Kidney (tissue), 14 donors: Measurements from ENCODE around the gene MRM3. TPM values are rescaled to one million over a fixed set of nuclear protein-coding genes. Genes with fewer than 3 reads are reported as not detected.

Experiments
- DNase-seq, 5 donors: peaks; one replicate each; pipeline ENCODE4 v3.0.0-alpha.2; 2013 to 2020
- FAIRE-seq: peaks from 2 replicates; lab custom pipeline; 2012; peaks lifted over from hg19 to GRCh38; lab: Jason Lieb, UNC
- H3K27ac ChIP-seq, 2 donors: one replicate each; pipeline ENCODE4 v1.7.0; 2013; ENCODE audit warnings: low read depth in 2 of 2, low read length in 2 of 2, inconsistent platforms in 1 of 2
- H3K27me3 ChIP-seq: one replicate; pipeline ENCODE4 v1.7.1; 2013; ENCODE audit warnings: low read length, inconsistent platforms; ENCODE audit not compliant: control insufficient read depth, insufficient read depth
- H3K36me3 ChIP-seq, 3 donors: one replicate each; pipeline versions ENCODE4 v1.7.0 to v1.7.1; 2013; ENCODE audit warnings: low read length in 3 of 3, control low read depth in 1 of 3, inconsistent platforms in 1 of 3; ENCODE audit not compliant: insufficient read depth in 3 of 3, control insufficient read depth in 2 of 3
- H3K4me1 ChIP-seq, 3 donors: one replicate each; pipeline versions ENCODE4 v1.7.0 to v1.7.1; 2013; ENCODE audit warnings: low read length in 3 of 3, inconsistent platforms in 1 of 3, low read depth in 1 of 3; ENCODE audit not compliant: control insufficient read depth in 2 of 3, insufficient read depth in 2 of 3
- H3K4me3 ChIP-seq, 3 donors: one replicate each; pipeline versions ENCODE4 v1.7.0 to v1.8.1; 2013; ENCODE audit warnings: low read length in 3 of 3, control low read depth in 1 of 3, inconsistent platforms in 1 of 3
- H3K9ac ChIP-seq, 3 donors: one replicate each; pipeline versions ENCODE4 v1.7.0 to v1.7.1; 2013; ENCODE audit warnings: low read length in 3 of 3, control low read depth in 1 of 3, inconsistent platforms in 1 of 3
- H3K9me3 ChIP-seq, 3 donors: one replicate each; pipeline versions ENCODE4 v1.7.0 to v1.7.1; 2013; ENCODE audit warnings: low read length in 3 of 3, control low read depth in 1 of 3, inconsistent platforms in 1 of 3; ENCODE audit not compliant: control insufficient read depth in 2 of 3, insufficient read depth in 1 of 3
- intact Hi-C: fragments of 100-400 bp; cut with DNase I; formaldehyde crosslinking; loops from one replicate; pipeline ENCODE4 v1.11.1; 2022
- polyA plus RNA-seq: library from polyadenylated mRNA; stranded (reverse); fragments of 350-450 nt; fragmentation: Illumina TruSeq; extraction: RNeasy Lipid Tissue Mini Kit (QIAGEN cat#74804); gene quantifications from one replicate; pipeline ENCODE4 v1.2.3, GENCODE V29; 2014; ENCODE audit warnings: low read depth, low replicate concordance; ENCODE audit not compliant: insufficient read depth
- total RNA-seq: library from RNA; stranded (reverse); fragmentation: NEBNext Ultra II Directional; extraction: Animal tissue kit (Norgen Biotek cat#: 25700); gene quantifications from one replicate; pipeline ENCODE4 v1.2.1, GENCODE V29; 2021
- TF ChIP-seq, protein P1 (sequence below): IDR thresholded peaks from 3 replicates; pipeline ENCODE4 v1.5.1; 2012; ENCODE audit warnings: mild to moderate bottlenecking, moderate library complexity, borderline replicate concordance; ENCODE audit not compliant: insufficient read depth; ENCODE audit errors: extremely low read depth
- donor health status: control.
- donor health status: control.
- donor health status: control.
- donor health status: control.
- donor health status: control.
- donor health status: DM: yes; HTN: yes; CAD: no.
- donor health status: Normal renal cell carcinoma (clear cell type).

Gene MRM3
- total and polyA plus RNA-seq, 2 donors from 2014 or later = 14.4 to 21.3 TPM

DNA sequence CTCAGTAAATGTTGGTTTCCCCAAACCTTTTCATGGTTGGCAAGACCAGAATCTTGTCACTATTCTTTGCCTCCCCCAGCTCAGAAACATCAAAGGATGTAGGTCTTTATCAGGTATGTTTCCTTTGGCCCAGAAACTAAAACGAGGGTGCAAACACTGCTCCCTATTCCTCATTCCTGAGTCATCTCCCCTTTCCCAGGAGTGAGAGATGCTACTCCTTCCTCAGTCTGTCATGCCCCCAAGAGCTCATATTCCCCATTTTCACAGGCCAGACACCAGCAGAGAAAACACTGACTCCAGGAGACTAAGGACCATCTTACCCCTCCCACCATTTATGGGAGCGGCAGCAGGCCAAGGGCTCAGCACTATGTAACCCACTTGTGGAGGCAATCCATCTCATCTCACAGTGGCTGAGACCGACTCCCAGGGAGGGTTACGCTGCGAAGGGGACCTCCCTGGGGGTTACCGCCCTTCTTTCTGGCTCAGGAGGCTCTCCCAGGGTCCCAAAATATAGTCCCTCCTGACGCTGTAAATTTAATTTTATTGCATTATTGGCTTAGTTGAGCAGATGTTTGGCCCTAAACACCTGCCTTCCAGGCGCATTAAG lies 31.6 kb upstream of the MRM3 start:
- no peaks in the 10 kb centered on the region for H3K9me3 ChIP-seq
- intact Hi-C loops = no loop called here
- no peaks in the 10 kb centered on the region for H3K27me3 ChIP-seq
- TF ChIP-seq, protein P1, sequence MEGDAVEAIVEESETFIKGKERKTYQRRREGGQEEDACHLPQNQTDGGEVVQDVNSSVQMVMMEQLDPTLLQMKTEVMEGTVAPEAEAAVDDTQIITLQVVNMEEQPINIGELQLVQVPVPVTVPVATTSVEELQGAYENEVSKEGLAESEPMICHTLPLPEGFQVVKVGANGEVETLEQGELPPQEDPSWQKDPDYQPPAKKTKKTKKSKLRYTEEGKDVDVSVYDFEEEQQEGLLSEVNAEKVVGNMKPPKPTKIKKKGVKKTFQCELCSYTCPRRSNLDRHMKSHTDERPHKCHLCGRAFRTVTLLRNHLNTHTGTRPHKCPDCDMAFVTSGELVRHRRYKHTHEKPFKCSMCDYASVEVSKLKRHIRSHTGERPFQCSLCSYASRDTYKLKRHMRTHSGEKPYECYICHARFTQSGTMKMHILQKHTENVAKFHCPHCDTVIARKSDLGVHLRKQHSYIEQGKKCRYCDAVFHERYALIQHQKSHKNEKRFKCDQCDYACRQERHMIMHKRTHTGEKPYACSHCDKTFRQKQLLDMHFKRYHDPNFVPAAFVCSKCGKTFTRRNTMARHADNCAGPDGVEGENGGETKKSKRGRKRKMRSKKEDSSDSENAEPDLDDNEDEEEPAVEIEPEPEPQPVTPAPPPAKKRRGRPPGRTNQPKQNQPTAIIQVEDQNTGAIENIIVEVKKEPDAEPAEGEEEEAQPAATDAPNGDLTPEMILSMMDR = no peak
- peak overlapping the region in 1 of 3 donors; percentile 75 for H3K9ac ChIP-seq
- H3K36me3 ChIP-seq = peaks cover 0 to 23% (median 14%) of the 10 kb centered on the region in 3 donors
- peak overlapping the region in 1 of 3 donors; percentile 84 for H3K4me3 ChIP-seq
- H3K4me1 ChIP-seq = peaks cover 0 to 15% (median 4%) of the 10 kb centered on the region in 3 donors
- no peak for FAIRE-seq
- no peak for DNase-seq
- no peak overlapping the region for H3K27ac ChIP-seq

DNA sequence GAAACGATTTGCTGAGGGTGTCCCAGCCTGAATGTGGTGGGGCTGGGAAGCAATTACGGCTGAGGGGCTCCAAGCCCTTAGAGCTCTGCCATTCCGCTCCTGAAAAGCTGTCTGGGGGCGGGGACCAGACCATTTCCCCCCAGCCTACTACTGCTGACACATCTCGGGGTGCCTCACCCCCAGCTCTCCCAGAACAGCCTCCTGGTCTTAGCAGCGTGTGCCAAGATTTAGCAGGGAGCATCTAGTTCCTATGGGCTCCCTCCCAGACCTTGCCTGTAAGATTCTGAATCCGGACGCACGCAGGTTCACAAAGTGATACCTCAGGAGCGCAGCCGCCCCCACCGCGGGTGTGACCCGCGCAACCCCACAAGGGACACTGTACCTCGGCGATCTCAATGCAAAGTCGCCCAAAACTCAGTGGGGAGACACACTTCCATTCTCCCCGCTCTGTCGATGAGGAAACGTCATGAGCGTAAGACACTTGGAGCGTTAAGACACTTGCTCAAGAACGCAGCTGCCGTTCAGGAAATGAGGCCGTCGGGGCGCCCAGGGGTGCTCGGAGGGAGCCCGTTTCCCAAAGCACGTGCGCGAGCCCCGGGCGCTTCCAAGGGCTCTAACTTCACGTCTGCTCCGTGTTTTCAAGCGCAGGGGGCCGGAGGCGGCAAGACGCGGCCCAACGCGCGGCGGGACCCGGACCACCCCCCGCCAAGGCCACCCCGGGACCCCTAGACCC lies 30.7 kb upstream of the MRM3 start:
- DNase-seq = peak in 4 of 5 donors; percentile 38 to 81 (median 51)
- intact Hi-C loops = no loop called here
- FAIRE-seq = no peak

DNA sequence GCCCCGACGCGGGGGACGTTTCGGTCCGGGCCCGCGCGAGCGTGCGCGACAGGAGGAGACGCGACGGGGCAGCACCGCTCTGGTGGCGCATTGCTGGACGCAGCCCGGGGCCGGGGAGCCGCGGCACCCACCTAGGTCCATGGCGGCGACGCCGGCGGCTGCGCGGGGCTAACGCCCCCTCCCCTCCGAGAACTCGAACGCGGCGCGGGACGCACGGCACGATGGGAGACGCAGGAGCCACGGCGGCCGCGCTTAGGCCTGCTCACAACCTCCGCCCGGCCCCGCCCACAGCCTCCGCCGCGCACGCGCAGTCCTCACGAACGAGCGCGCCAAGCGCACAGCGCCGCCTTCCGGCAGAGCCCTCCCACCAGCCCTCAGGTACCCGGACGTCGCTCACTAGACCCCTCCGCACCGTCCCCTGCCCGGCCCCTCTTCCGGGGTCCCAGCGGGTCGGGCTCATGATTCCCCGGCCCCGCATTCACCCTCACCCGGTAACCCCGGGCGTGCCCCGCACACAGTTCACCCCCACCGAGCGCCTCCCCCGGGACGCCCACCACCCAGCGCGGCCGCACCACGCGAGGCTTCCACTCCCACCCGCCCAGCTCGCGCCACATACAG lies 30.0 kb upstream of the MRM3 start, which contains the start of gene GEMIN4:
TSS of gene GEMIN4 (minus strand) at position 263 of the 618 bp plus-strand sequence. CDS start at position 141, 122 bp downstream.
- FAIRE-seq = no peak
- TF ChIP-seq, protein P1 = peak; percentile 91
- peak within 1 kb of the TSS; percentile 75 to 84 (median 80) for H3K4me3 ChIP-seq
- H3K36me3 ChIP-seq = peaks cover 0 to 13% (median 5%) of the 10 kb centered on the region in 3 donors
- peak; percentile 96 to 97 (median 97) for DNase-seq
- intact Hi-C loops = no loop called here
- H3K4me1 ChIP-seq = peaks cover 0 to 15% (median 4%) of the 10 kb centered on the region in 3 donors
- H3K9me3 ChIP-seq = no peaks in the 10 kb centered on the region
- H3K27me3 ChIP-seq = no peaks in the 10 kb centered on the region
- H3K9ac ChIP-seq = peak within 1 kb of the TSS; percentile 50 to 93 (median 75)
- H3K27ac ChIP-seq = peak within 1 kb of the TSS; percentile 7 to 43

More for the DNA sequence above, 30.7 kb upstream of the MRM3 start:
- no peaks in the 10 kb centered on the region for H3K9me3 ChIP-seq
- no peak overlapping the region for H3K27ac ChIP-seq
- H3K9ac ChIP-seq = peak overlapping the region; percentile 50 to 75 (median 56)
- H3K4me1 ChIP-seq = peaks cover 0 to 15% (median 4%) of the 10 kb centered on the region in 3 donors
- no peaks in the 10 kb centered on the region for H3K27me3 ChIP-seq
- TF ChIP-seq, protein P1 = no peak
- H3K4me3 ChIP-seq = peak overlapping the region; percentile 69 to 84 (median 75)
- peaks cover 0 to 18% (median 5%) of the 10 kb centered on the region in 3 donors for H3K36me3 ChIP-seq
